WTC11 (cell line): ENCODE results near the gene ICOS. TPM values are rescaled to one million over a fixed set of nuclear protein-coding genes. Genes with fewer than 3 reads are reported as not detected.

ENCODE experiments used
- ATAC-seq: fragments of 200-7000 bp; cut with Tn5 transposase; 2 replicates; pipeline ENCODE4 v1.10.0; 2021; ENCODE audit warnings: mild to moderate bottlenecking, moderate library complexity
- Bru-seq: library from RNA; stranded (reverse); fragments of 400-500 nt; gene quantifications from one replicate; lab custom pipeline; 2021; lab: Mats Ljungman, UMichigan
- CTCF ChIA-PET: fragments of 300-600 bp; sonication (Branson Sonifier 250); formaldehyde crosslinking; loops from one replicate; lab custom pipeline; 2021; ENCODE audit warnings: antibody characterized with exemption; lab: Charles Lee
- POLR2A ChIA-PET: fragments of 350-600 bp; sonication (Branson Sonifier 250); formaldehyde crosslinking; loops from one replicate; lab custom pipeline; 2021; ENCODE audit warnings: antibody characterized with exemption; lab: Charles Lee
- DNase-seq: peaks from one replicate; pipeline ENCODE4 v3.0.0; 2021; ENCODE audit warnings: low spot score
- H3K27ac Mint-ChIP-seq: 2 replicates; pipeline ENCODE4 v1.8.0; 2021; ENCODE audit warnings: mixed read lengths
- H3K27me3 Mint-ChIP-seq: 2 replicates; pipeline ENCODE4 v1.8.0; 2021; ENCODE audit warnings: low read depth, mild to moderate bottlenecking, moderate library complexity, mixed read lengths
- H3K36me3 Mint-ChIP-seq: 2 replicates; pipeline ENCODE4 v1.8.0; 2021; ENCODE audit warnings: mixed read lengths
- H3K4me1 Mint-ChIP-seq: 2 replicates; pipeline ENCODE4 v1.8.0; 2022; ENCODE audit warnings: mixed read lengths
- H3K4me3 Mint-ChIP-seq: 2 replicates; pipeline ENCODE4 v1.8.0; 2021; ENCODE audit warnings: mild to moderate bottlenecking, moderate library complexity, mixed read lengths
- H3K9me3 Mint-ChIP-seq: 2 replicates; pipeline ENCODE4 v1.8.0; 2021; ENCODE audit warnings: mixed read lengths
- CREM ChIP-seq: sonication (generic); formaldehyde crosslinking; IDR thresholded peaks from 2 replicates; pipeline ENCODE4 v1.8.1; 2022; ENCODE audit warnings: mild to moderate bottlenecking, missing genetic modification reagents, moderate library complexity
- ETV6 ChIP-seq: sonication (generic); formaldehyde crosslinking; IDR thresholded peaks from 2 replicates; pipeline ENCODE4 v1.8.1; 2022; ENCODE audit warnings: mild to moderate bottlenecking, missing genetic modification reagents
- GABPB1 ChIP-seq: sonication (generic); formaldehyde crosslinking; IDR thresholded peaks from 2 replicates; pipeline ENCODE4 v1.8.1; 2023; ENCODE audit warnings: mild to moderate bottlenecking, missing genetic modification reagents
- GTF2I ChIP-seq: fragments of 250-450 bp; sonication (Bioruptor Pico); conservative IDR thresholded peaks from 2 replicates; pipeline ENCODE4 v1.4.0; 2021; ENCODE audit warnings: mild to moderate bottlenecking
- MXD4 ChIP-seq: fragments of 250-450 bp; sonication (Bioruptor Pico); IDR thresholded peaks from 2 replicates; pipeline ENCODE4 v1.8.0; 2021; ENCODE audit warnings: mild to moderate bottlenecking, moderate library complexity, borderline replicate concordance
- NFYB ChIP-seq: sonication (generic); formaldehyde crosslinking; conservative IDR thresholded peaks from 2 replicates; pipeline ENCODE4 v1.8.0; 2022; ENCODE audit warnings: low read depth, missing genetic modification reagents
- PRDM15 ChIP-seq: sonication (generic); formaldehyde crosslinking; IDR thresholded peaks from 2 replicates; pipeline ENCODE4 v1.8.0; 2022; ENCODE audit warnings: missing genetic modification reagents
- PREB ChIP-seq: sonication (generic); formaldehyde crosslinking; IDR thresholded peaks from 2 replicates; pipeline ENCODE4 v1.8.1; 2022; ENCODE audit warnings: mild to moderate bottlenecking, missing genetic modification reagents, moderate library complexity, borderline replicate concordance
- RORB ChIP-seq: fragments of 250-450 bp; sonication (Bioruptor Pico); IDR thresholded peaks from 2 replicates; pipeline ENCODE4 v1.9.0; 2021; ENCODE audit warnings: mild to moderate bottlenecking
- SP1 ChIP-seq: sonication (generic); formaldehyde crosslinking; conservative IDR thresholded peaks from 2 replicates; pipeline ENCODE4 v1.8.1; 2022; ENCODE audit warnings: missing genetic modification reagents
- ZNF121 ChIP-seq: sonication (generic); formaldehyde crosslinking; IDR thresholded peaks from 2 replicates; pipeline ENCODE4 v1.8.0; 2023; ENCODE audit warnings: missing genetic modification reagents
- ZNF138 ChIP-seq: sonication (generic); formaldehyde crosslinking; conservative IDR thresholded peaks from 2 replicates; pipeline ENCODE4 v1.8.1; 2022; ENCODE audit warnings: mild to moderate bottlenecking, moderate library complexity, missing genetic modification reagents
- ZNF219 ChIP-seq: sonication (generic); formaldehyde crosslinking; IDR thresholded peaks from 2 replicates; pipeline ENCODE4 v1.8.0; 2023; ENCODE audit warnings: missing genetic modification reagents, mild to moderate bottlenecking, borderline replicate concordance
- ZNF232 ChIP-seq: sonication (generic); formaldehyde crosslinking; IDR thresholded peaks from 2 replicates; pipeline ENCODE4 v1.8.0; 2022; ENCODE audit warnings: mild to moderate bottlenecking, missing genetic modification reagents
- ZNF281 ChIP-seq: sonication (generic); formaldehyde crosslinking; IDR thresholded peaks from 2 replicates; pipeline ENCODE4 v1.8.0; 2023; ENCODE audit warnings: mild to moderate bottlenecking, missing genetic modification reagents
- ZNF317 ChIP-seq: sonication (generic); formaldehyde crosslinking; IDR thresholded peaks from 2 replicates; pipeline ENCODE4 v1.8.1; 2023; ENCODE audit warnings: low read depth, mild to moderate bottlenecking, moderate library complexity, missing genetic modification reagents, borderline replicate concordance
- ZNF396 ChIP-seq: fragments of 250-450 bp; sonication (Bioruptor Pico); IDR thresholded peaks from 2 replicates; pipeline ENCODE4 v1.8.0; 2021; ENCODE audit warnings: mild to moderate bottlenecking, moderate library complexity, borderline replicate concordance
- ZSCAN18 ChIP-seq: fragments of 250-450 bp; sonication (Bioruptor Pico); IDR thresholded peaks from 2 replicates; pipeline ENCODE4 v2.1.2; 2022; ENCODE audit warnings: mild to moderate bottlenecking, moderate library complexity
- long read RNA-seq, 3 experiments: library from RNA in 1 of 3; library from capped mRNA in 1 of 3; library from polyadenylated mRNA in 1 of 3; unstranded in 2 of 3; stranded (forward) in 1 of 3; transcript quantifications; one replicate each; pipeline ENCODE4 v2.0.0, GENCODE V29; 2021
- total RNA-seq: library from RNA; stranded (reverse); gene quantifications from 3 replicates; pipeline ENCODE4 v1.2.3, GENCODE V29; 2021
- TF ChIP-seq, protein P1 (sequence below): sonication (generic); formaldehyde crosslinking; IDR thresholded peaks from 2 replicates; pipeline ENCODE4 v1.8.0; 2022; ENCODE audit warnings: mild to moderate bottlenecking, missing genetic modification reagents
- TF ChIP-seq, protein P2 (sequence below): sonication (generic); formaldehyde crosslinking; IDR thresholded peaks from 2 replicates; pipeline ENCODE4 v1.8.0; 2022; ENCODE audit warnings: mild to moderate bottlenecking, missing genetic modification reagents

Gene ICOS
- 0.07 to 0.11 TPM (median 0.11 TPM) in 3 replicates for total RNA-seq
- Bru-seq, nascent RNA = not detected
- long read RNA-seq, experiment 1 = 0 reads
- long read RNA-seq, experiment 2 = 0 reads
- long read RNA-seq, experiment 3 = 0 reads

DNA sequence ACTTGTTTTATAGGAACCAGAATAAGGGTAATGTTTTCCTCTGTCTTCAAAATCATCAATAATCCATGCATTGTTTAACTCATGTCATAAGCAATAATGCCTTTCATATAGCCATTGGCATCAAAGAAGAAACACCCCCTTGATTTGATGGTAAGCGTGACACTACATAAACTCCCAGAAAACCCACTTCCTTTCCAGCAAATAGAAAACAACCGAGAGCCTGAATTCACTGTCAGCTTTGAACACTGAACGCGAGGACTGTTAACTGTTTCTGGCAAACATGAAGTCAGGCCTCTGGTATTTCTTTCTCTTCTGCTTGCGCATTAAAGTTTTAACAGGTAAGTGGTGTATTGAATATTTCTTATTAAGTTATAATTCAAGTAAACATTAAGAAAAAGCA, at the start of gene ICOS:
ICOS (plus strand) TSS at position 229 of the 400 bp plus-strand sequence; CDS start at position 281, 52 bp downstream.
- Mint-ChIP-seq H3K27me3 (no peaks in the 10 kb centered on the region), H3K4me1 (peaks cover 13% of the 10 kb centered on the region), H3K27ac (no peak within 1 kb of the TSS), H3K9me3 (peaks cover 6% of the 10 kb centered on the region; the same call in 1 of the 2 replicates), H3K4me3 (no peak within 1 kb of the TSS)
- DNase-seq (no peak), ATAC-seq (no peak)
- ChIA-PET POLR2A (no interaction called here), CTCF (no interaction called here)
- TF ChIP-seq ETV6 (CRISPR knock-in tag) = no peak
- no peak for TF ChIP-seq PREB (CRISPR knock-in tag)
- no peak for TF ChIP-seq ZNF396 (CRISPR knock-in tag)
- TF ChIP-seq, all 79 proteins: peak for 0
- H3K36me3 Mint-ChIP-seq = no peaks in the 10 kb centered on the region

DNA sequence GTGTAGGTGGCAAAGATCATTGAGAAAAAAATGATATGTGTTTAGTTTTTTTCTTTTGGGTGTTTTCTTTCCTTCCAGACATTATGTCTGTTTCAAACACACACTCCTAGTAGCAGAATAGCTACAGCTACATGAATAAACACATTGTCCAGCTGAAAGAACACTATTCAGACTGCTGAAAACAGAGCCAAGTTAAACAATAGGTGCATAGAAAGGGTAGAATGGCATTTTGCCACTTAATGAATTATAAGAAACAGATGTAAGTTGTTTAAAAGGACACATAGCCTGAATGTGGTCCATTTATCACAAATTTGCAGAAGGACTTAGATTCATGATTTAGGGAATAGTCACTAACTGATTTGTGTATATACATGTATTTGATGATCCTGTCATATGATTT, 48.9 kb upstream of the ICOS start:
- ChIA-PET CTCF (no interaction called here), POLR2A (no interaction called here)
- Mint-ChIP-seq H3K4me1 (peaks cover 7% of the 10 kb centered on the region), H3K9me3 (peaks cover 15% of the 10 kb centered on the region), H3K27me3 (no peaks in the 10 kb centered on the region), H3K27ac (no peak overlapping the region), H3K36me3 (no peaks in the 10 kb centered on the region), H3K4me3 (no peak overlapping the region)
- ATAC-seq (no peak), DNase-seq (no peak)
- TF ChIP-seq ZNF317 (CRISPR knock-in tag) (no peak), CREM (CRISPR knock-in tag) (no peak), GABPB1 (CRISPR knock-in tag) (no peak), MXD4 (no peak), PRDM15 (CRISPR knock-in tag) (no peak), SP1 (CRISPR knock-in tag) (no peak), ZNF232 (CRISPR knock-in tag) (no peak), RORB (no peak), ZSCAN18 (no peak), ZNF281 (CRISPR knock-in tag) (no peak), ZNF121 (CRISPR knock-in tag) (no peak), ZNF138 (CRISPR knock-in tag) (no peak), ZNF219 (no peak), ZNF396 (CRISPR knock-in tag) (no peak), NFYB (no peak), GTF2I (CRISPR knock-in tag) (no peak), ETV6 (CRISPR knock-in tag) (no peak)
- TF ChIP-seq, protein P1, sequence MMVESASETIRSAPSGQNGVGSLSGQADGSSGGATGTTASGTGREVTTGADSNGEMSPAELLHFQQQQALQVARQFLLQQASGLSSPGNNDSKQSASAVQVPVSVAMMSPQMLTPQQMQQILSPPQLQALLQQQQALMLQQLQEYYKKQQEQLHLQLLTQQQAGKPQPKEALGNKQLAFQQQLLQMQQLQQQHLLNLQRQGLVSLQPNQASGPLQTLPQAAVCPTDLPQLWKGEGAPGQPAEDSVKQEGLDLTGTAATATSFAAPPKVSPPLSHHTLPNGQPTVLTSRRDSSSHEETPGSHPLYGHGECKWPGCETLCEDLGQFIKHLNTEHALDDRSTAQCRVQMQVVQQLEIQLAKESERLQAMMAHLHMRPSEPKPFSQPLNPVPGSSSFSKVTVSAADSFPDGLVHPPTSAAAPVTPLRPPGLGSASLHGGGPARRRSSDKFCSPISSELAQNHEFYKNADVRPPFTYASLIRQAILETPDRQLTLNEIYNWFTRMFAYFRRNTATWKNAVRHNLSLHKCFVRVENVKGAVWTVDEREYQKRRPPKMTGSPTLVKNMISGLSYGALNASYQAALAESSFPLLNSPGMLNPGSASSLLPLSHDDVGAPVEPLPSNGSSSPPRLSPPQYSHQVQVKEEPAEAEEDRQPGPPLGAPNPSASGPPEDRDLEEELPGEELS = no peak
- TF ChIP-seq, protein P2, sequence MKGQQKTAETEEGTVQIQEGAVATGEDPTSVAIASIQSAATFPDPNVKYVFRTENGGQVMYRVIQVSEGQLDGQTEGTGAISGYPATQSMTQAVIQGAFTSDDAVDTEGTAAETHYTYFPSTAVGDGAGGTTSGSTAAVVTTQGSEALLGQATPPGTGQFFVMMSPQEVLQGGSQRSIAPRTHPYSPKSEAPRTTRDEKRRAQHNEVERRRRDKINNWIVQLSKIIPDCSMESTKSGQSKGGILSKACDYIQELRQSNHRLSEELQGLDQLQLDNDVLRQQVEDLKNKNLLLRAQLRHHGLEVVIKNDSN (CRISPR knock-in tag) = no peak
